Eye (tissue), 1 donor: ENCODE data around the gene COG5.
A peak's percentile ranks its signal among the peaks of the same experiment; 100 is the strongest.

Experiments used
- DNase-seq: peaks from one replicate; pipeline ENCODE4 v3.0.0-alpha.2; 2015

The COG5 gene

GRCh38 chr7:107213193-107213788, 350.4 kb downstream of the COG5 start:
- DNase-seq = no peak

- DNase-seq = no peak
These were observed 351.0 kb downstream of the COG5 start for GRCh38 chr7:107212725-107213124.

DNA sequence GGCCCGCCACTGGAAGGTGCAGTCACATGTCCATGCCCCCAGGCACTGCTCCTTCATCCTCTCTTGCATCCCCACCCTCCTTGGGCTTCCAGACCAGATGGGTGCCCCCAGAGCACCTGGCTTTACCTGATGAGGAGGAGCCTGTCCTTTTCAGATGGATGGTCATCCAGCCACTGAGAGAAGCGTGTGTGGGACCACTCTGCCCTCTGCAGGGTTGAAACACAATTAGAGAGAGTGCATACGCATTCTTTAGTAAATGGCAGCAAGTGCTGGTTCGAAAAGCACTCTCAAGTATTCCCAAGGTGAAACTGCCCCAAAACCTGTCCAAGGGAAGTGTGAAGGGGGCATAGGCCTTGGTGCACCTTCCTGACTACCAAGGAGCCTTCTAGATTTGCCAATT, 353.3 kb downstream of the COG5 start:
- no peak for DNase-seq

GRCh38 chr7:107209565-107209964, 354.2 kb downstream of the COG5 start:
- no peak for DNase-seq

DNA sequence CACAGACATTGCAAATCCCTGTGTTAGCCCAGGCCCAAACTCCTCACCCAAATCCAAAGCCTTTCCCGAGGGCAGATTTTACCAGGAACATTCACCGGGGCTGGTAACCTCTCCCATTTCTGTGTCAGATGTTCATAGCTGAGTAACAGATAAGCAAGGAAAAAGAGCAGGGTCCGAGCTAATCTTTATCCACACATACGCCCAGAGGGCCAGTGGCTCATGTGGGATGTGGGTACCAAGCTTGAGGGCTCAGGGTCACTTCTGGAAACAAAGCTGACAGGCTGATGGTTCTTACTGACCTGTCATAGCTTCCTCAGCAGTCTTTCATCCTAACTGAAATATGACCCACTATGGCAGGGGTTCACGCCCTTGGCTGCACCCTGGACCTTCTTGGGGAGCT, 355.2 kb downstream of the COG5 start:
- DNase-seq = no peak

DNA sequence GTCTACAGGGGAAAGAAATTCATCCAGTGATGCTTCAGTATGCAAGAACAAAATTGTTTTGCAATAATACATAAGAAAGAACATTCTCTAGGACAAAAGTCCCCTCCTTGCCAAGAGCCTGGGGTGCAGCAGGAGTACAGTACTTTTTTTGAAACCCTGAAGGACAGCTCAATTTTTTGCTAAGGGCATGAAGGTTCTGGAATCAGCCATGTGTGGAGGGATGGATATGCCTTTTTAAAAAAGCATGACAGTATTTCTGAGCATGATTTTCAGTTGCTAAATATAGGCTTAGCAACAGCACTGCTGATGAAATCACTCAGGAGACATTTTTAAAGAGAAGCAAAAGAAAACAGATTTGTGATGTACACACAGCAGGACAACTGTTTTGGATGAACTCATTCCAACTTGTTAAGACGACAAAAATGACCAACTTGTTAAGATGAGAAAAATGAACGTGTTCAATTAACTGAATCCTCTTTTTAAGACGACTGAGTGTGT, 355.6 kb downstream of the COG5 start:
- no peak for DNase-seq

DNA sequence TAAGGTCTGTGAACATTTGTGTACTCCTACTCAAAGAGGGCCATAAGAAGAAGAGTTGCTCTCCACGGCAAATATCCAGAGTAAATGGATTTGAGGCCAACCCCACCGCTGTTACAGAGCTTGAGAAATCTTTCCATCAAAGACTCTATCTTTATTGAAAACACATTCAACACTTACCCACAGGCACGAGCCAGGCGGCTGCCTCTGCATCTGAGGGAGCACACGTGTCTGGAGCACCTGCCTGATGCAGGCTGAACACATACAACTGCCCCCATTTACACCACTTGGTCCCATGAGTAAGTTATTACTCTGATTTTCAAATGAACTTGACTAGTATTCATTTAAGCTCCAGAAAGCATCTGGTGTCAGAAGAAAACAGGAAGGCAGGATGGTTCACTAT, 356.3 kb downstream of the COG5 start:
- no peak for DNase-seq

DNA sequence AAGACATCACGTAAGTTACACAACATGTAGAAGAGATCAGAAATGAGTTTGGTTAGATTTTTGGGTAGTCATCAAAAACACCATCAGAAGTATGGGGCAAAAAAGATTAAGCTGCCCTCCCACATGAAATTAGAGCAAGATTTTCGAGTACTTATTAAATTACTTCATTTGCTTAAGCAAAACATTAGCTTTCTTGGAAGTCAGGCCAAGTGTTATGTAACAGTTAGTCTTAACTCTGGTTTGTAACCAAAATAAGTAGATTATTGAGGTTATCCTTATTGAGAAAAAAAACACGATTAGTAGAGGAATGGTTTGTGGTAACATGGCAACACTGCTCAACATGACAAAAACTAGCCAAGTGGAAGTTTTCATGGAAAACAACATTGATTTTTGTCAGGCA, 357.0 kb downstream of the COG5 start:
- DNase-seq = no peak

DNA sequence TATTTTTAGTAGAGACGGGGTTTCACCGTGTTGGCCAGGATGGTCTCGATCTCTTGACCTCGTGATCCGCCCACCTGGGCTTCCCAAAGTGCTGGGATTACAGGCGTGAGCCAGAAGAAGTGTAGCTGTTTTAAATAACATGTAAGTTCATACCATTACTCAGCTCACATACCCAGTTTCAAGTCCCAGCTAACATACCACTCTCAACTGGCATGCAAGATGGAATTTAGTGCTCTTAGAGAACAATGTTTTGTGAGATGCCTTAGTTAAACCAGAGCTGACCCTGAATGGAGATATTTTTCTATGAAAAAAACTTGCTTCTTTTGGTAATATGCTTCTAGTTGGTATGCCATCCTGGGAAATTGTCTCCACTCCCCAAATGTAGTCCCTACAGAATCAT, 357.6 kb downstream of the COG5 start:
- DNase-seq = no peak

DNA sequence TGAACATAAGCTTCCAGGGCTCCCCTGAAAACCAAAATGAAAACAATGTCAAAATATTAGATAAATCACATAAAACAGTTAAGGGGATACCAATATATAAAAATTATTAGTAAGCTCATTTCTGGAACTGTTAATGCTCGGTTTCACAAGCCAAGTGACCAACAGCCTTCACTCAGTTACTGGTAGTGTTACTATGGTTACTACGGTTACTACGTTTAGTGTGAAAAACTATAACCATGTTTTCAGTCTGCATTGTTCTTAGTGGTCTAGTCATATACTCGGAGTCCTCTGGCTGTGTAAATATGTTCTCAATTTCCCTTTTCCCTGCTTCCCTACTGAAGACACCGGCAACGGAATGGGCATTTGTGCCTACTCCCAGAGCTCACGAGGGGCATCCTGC, 360.1 kb downstream of the COG5 start:
- DNase-seq = no peak

DNA sequence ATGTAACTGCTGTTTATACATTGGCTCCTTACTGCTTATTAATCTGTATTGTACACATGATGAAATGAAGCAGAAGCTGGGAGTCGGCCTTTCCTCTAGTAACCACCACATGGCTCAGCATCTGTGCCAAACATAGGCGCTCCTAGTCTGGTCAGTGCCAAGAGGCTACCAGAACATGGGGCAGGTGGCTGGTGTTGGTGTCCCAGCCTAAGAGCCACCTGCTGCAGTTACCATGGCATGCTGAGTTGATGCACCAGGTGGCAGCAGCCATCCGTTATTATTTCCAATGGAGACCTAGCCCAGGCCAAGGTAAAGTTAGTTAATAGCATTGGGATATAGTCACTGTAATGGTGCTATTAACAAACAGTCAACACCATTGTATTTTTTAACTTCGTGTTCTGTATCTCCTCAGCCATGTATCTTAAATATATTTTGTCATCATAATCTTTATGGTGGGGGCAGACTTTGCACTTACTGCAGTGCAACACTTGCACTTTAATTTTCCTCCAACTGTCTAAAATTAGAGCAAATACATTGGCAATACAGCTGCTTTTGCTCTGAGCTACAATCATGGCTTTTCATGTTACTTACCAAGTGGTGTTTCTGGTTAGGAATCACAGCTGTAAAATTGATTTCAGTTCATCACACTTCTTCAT, 361.8 kb downstream of the COG5 start:
- DNase-seq = peak; percentile 65

DNA sequence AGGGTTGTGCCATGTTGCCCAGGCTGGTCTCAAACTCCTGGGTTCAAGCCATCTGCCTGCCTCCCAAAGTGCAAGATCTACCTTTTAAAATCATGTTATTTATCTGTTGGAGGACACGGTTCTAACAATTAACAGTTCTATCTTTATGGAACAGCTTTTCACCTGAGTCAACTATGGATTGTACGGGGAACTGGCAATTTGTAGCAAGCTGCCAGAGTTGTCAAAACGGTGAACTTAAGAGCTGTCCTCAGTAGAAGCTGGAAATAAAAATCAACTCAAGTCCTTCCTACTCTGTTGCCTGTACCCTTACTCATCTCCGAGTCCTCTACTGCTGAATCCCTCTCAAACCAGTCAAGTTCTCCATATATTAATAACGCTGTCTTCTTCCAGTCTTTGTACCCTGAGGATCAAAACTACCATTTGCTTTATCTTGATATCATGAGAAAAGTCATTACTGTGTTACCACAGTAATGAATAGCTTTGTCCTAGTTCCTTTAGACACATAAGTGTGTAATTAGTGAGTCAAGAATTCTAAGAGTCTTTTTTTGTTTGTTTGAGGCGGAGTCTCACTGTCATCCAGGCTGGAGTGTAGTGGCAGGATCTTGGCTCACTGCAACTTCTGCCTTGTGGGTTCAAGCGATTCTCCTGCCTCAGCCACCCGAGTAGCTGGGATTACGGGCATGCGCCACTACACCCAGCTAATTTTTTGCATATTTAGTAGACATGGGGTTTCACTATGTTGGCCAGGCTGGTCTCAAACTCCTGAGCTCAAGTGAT, 366.7 kb downstream of the COG5 start:
- no peak for DNase-seq

- no peak for DNase-seq
These were observed 369.7 kb downstream of the COG5 start for GRCh38 chr7:107194052-107194451.

GRCh38 chr7:107190090-107190489, 373.6 kb downstream of the COG5 start:
- DNase-seq = no peak

- no peak for DNase-seq
These were observed 375.9 kb downstream of the COG5 start for GRCh38 chr7:107187774-107188173.

DNA sequence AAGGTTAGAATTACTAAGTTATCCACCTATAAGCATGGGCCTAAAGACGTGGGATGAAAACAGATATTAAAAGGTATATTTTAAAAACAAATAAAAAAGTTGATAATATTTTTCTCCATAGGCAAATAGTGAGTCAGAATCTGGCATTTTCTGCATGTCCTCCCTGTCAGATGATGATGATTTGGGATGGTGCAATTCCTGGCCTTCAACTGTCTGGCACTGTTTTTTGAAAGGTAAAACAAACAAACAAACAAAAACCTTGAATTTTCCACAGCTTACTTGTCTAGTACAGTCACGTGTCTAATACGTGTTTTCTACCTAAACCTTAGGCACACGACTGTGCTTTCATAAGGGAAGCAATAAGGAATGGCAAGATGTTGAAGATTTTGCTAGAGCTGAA, 377.5 kb downstream of the COG5 start:
- no peak for DNase-seq

GRCh38 chr7:107185716-107186115, 378.0 kb downstream of the COG5 start:
- DNase-seq = no peak

DNA sequence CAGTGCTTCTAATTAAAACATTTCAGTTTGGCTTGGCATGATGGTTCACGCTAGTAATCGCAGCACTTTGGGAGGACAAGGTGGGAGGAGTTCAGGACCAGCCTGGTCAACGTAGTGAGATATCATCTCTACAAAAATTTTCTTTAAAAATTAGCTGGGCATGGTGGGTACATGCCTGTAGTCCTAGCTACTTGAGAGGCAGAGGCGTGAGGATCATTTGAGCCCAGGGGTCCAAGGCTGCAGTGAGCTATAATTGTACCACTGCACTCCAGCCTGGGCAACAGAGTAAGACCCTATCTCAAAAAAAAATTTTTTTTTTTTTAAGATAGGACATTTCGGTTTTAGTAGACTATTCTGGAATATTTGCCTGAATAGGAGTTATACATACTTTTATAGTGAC, 382.5 kb downstream of the COG5 start:
- no peak for DNase-seq

DNA sequence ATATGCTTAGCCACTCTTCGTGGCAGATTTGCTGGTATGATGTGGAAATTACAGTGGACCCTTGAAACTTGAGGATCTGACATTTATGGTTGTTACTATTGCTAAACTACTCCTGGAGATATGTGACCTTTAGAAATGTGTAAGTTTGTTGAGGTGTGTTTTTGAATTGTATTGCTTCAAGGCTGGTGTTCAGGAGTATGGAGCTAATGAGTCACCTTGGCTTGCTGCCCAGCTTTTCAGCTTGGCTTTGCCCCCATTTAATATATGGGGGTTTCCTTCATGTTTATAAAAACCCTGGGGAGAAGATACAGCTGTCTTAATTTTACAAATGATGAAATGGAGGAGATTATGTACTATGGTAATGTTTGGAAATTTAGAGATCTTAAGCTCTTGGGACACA, 383.3 kb downstream of the COG5 start:
- DNase-seq = peak; percentile 30

GRCh38 chr7:107179326-107180164, 384.2 kb downstream of the COG5 start:
- no peak for DNase-seq

GRCh38 chr7:107173691-107174406, 389.9 kb downstream of the COG5 start:
- no peak for DNase-seq

DNA sequence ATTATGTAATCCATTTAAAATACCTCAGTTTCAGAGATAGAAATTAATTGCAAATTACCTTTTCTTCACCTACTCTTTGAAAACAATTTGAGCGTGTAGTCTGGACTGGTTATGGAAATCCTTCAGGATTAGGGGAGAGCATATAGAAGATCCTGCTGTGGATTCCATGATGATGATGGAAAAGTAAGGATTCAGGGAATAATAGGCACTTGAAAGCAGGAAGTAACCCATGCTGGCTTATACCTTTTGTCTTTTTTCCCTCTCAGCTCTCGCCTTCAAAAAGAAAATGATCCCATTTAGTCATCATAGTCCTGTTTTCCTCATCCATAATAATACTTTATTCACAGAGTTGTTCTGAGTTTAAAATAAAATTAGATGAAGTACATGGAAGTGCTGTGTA, 390.5 kb downstream of the COG5 start:
- DNase-seq = no peak
